Mesendoderm (in vitro differentiated cells): ENCODE data around the gene BST2.

Experiments
- DNase-seq: peaks from one replicate; pipeline ENCODE4 v3.0.0; 2013
- H2AK5ac ChIP-seq: 2 replicates; pipeline ENCODE4 v1.6.1; 2013; ENCODE audit warnings: low read length, inconsistent platforms
- H2BK120ac ChIP-seq: 2 replicates; pipeline ENCODE4 v1.6.1; 2013; ENCODE audit warnings: low read depth, mild to moderate bottlenecking, low read length, moderate library complexity, mixed read lengths
- H2BK15ac ChIP-seq: replicated peaks from 2 replicates; pipeline ENCODE4 v1.6.1; 2013; ENCODE audit warnings: low read depth, mild to moderate bottlenecking, moderate library complexity
- H2BK5ac ChIP-seq: 2 replicates; pipeline ENCODE4 v1.6.1; 2013; ENCODE audit warnings: low read length, inconsistent platforms
- H3K18ac ChIP-seq: 2 replicates; pipeline ENCODE4 v1.6.1; 2013; ENCODE audit warnings: mild to moderate bottlenecking, low read length, mixed read lengths
- H3K23ac ChIP-seq: one replicate; pipeline ENCODE4 v1.6.1; 2013; ENCODE audit warnings: low read length
- H3K27ac ChIP-seq: 2 replicates; pipeline ENCODE4 v1.5.1; 2013; ENCODE audit warnings: low read depth, mild to moderate bottlenecking, inconsistent platforms, low read length, moderate library complexity
- H3K27me3 ChIP-seq: 2 replicates; pipeline ENCODE4 v1.6.1; 2013; ENCODE audit warnings: low read length, control low read depth, mild to moderate bottlenecking, inconsistent platforms; ENCODE audit not compliant: insufficient read depth, poor library complexity
- H3K36me3 ChIP-seq: 2 replicates; pipeline ENCODE4 v1.6.1; 2013; ENCODE audit warnings: low read length, inconsistent platforms; ENCODE audit not compliant: control insufficient read depth, insufficient read depth
- H3K4ac ChIP-seq: one replicate; pipeline ENCODE4 v1.6.1; 2013; ENCODE audit warnings: low read depth, mild to moderate bottlenecking, low read length, moderate library complexity
- H3K4me1 ChIP-seq: 2 replicates; pipeline ENCODE4 v1.6.1; 2013; ENCODE audit warnings: low read depth, low read length, inconsistent platforms; ENCODE audit not compliant: control insufficient read depth
- H3K4me2 ChIP-seq: 2 replicates; pipeline ENCODE4 v1.6.1; 2013; ENCODE audit warnings: low read length
- H3K4me3 ChIP-seq: 2 replicates; pipeline ENCODE4 v1.5.1; 2013; ENCODE audit warnings: mild to moderate bottlenecking, low read length
- H3K56ac ChIP-seq: one replicate; pipeline ENCODE4 v1.6.1; 2013; ENCODE audit warnings: low read length
- H3K79me1 ChIP-seq: 2 replicates; pipeline ENCODE4 v1.6.1; 2013; ENCODE audit warnings: low read length, inconsistent platforms
- H3K79me2 ChIP-seq: 2 replicates; pipeline ENCODE4 v1.6.1; 2013; ENCODE audit warnings: mild to moderate bottlenecking, low read length; ENCODE audit not compliant: control insufficient read depth, insufficient read depth
- H3K9ac ChIP-seq: 2 replicates; pipeline ENCODE4 v1.6.1; 2013; ENCODE audit warnings: low read length, inconsistent platforms
- H4K5ac ChIP-seq: one replicate; pipeline ENCODE4 v1.6.1; 2013; ENCODE audit warnings: low read length
- H4K8ac ChIP-seq: one replicate; pipeline ENCODE4 v1.6.1; 2013; ENCODE audit warnings: low read depth, mild to moderate bottlenecking, control low read depth, low read length, moderate library complexity
- WGBS: extraction: QIAGEN DNeasy Blood & Tissue Kit; methylation state at CpG from one replicate; pipeline ENCODE4 v1.1.7; 2013; ENCODE audit warnings: low lambda C conversion rate, missing lambda C conversion rate; ENCODE audit not compliant: insufficient coverage; ENCODE audit errors: extremely low coverage; 5-methylcytosine and 5-hydroxymethylcytosine counted together

BST2 gene

GRCh38 chr19:17404621-17405249 lies 695 bp downstream of the BST2 start:
- Histone ChIP-seq H3K27me3 (no peaks in the 10 kb centered on the region), H2BK15ac (no peak overlapping the region), H3K36me3 (no peaks in the 10 kb centered on the region), H3K79me2 (no peaks in the 10 kb centered on the region), H2BK5ac (no peak overlapping the region), H4K8ac (peak overlapping the region; percentile 95), H3K79me1 (no peaks in the 10 kb centered on the region), H4K5ac (peak overlapping the region; percentile 91), H3K4me3 (no peak overlapping the region), H3K9ac (peak overlapping the region; percentile 60), H3K27ac (peak overlapping the region; percentile 51), H2BK120ac (no peak overlapping the region), H3K4me2 (peak overlapping the region; percentile 20), H3K56ac (peak overlapping the region; percentile 82), H3K18ac (peak overlapping the region; percentile 65), H3K23ac (no peak overlapping the region), H3K4me1 (peaks cover 3% of the 10 kb centered on the region), H2AK5ac (peak overlapping the region; percentile 88), H3K4ac (peak overlapping the region; percentile 39)
- no CpG with 5 or more reads among the region's 7 CpGs for WGBS
- no peak for DNase-seq

GRCh38 chr19:17404015-17404414 lies 1.4 kb downstream of the BST2 start:
- Histone ChIP-seq H4K8ac (peak overlapping the region; percentile 95), H3K4ac (no peak overlapping the region), H2AK5ac (no peak overlapping the region), H2BK15ac (no peak overlapping the region), H3K4me1 (peaks cover 3% of the 10 kb centered on the region), H3K27me3 (no peaks in the 10 kb centered on the region), H3K4me2 (peak overlapping the region; percentile 81), H4K5ac (no peak overlapping the region), H3K4me3 (peak overlapping the region; percentile 44), H3K9ac (peak overlapping the region; percentile 70), H2BK5ac (no peak overlapping the region), H3K18ac (peak overlapping the region; percentile 65), H3K23ac (no peak overlapping the region), H3K27ac (peak overlapping the region; percentile 51), H3K79me1 (no peaks in the 10 kb centered on the region), H2BK120ac (peak overlapping the region; percentile 2), H3K79me2 (no peaks in the 10 kb centered on the region), H3K36me3 (no peaks in the 10 kb centered on the region), H3K56ac (peak overlapping the region; percentile 82)
- WGBS, result no CpG with 5 or more reads among the region's 6 CpGs
- no peak for DNase-seq

- Histone ChIP-seq H3K4me3 (peak overlapping the region; percentile 18), H3K36me3 (no peaks in the 10 kb centered on the region), H2AK5ac (peak overlapping the region; percentile 78), H3K56ac (peak overlapping the region; percentile 87), H3K9ac (peak overlapping the region; percentile 71), H3K79me2 (no peaks in the 10 kb centered on the region), H4K8ac (no peak overlapping the region), H3K4me1 (peaks cover 3% of the 10 kb centered on the region), H3K27me3 (no peaks in the 10 kb centered on the region), H2BK5ac (no peak overlapping the region), H3K4ac (no peak overlapping the region), H2BK120ac (peak overlapping the region; percentile 2), H2BK15ac (no peak overlapping the region), H3K23ac (no peak overlapping the region), H3K4me2 (peak overlapping the region; percentile 81), H4K5ac (no peak overlapping the region), H3K79me1 (no peaks in the 10 kb centered on the region), H3K27ac (peak overlapping the region; percentile 4), H3K18ac (peak overlapping the region; percentile 18)
- DNase-seq, result peak; percentile 92
- no CpG with 5 or more reads among the region's 36 CpGs for WGBS
Observed at GRCh38 chr19:17402982-17403855, 2.2 kb downstream of the BST2 start.

- no peak overlapping the region for H2BK5ac ChIP-seq
- peaks cover 3% of the 10 kb centered on the region for H3K4me1 ChIP-seq
- H3K18ac ChIP-seq, result no peak overlapping the region
- no peak for DNase-seq
- H3K27ac ChIP-seq, result no peak overlapping the region
- no peak overlapping the region for H3K4me3 ChIP-seq
- no peaks in the 10 kb centered on the region for H3K27me3 ChIP-seq
- no peak overlapping the region for H2AK5ac ChIP-seq
- H3K4ac ChIP-seq, result no peak overlapping the region
- H3K4me2 ChIP-seq, result no peak overlapping the region
- no peak overlapping the region for H2BK15ac ChIP-seq
- H3K79me2 ChIP-seq, result no peaks in the 10 kb centered on the region
- H2BK120ac ChIP-seq, result no peak overlapping the region
- H4K8ac ChIP-seq, result no peak overlapping the region
- WGBS, result no CpG with 5 or more reads among the region's 6 CpGs
- no peak overlapping the region for H3K23ac ChIP-seq
- H4K5ac ChIP-seq, result no peak overlapping the region
- no peak overlapping the region for H3K9ac ChIP-seq
- H3K79me1 ChIP-seq, result no peaks in the 10 kb centered on the region
- no peak overlapping the region for H3K56ac ChIP-seq
- H3K36me3 ChIP-seq, result no peaks in the 10 kb centered on the region
Observed at GRCh38 chr19:17401628-17402027, 3.8 kb downstream of the BST2 start.

GRCh38 chr19:17398902-17399527 lies 6.4 kb downstream of the BST2 start:
- Histone ChIP-seq H3K9ac (peak overlapping the region; percentile 30), H3K36me3 (no peaks in the 10 kb centered on the region), H3K4ac (no peak overlapping the region), H2BK5ac (peak overlapping the region; percentile 85), H3K27ac (peak overlapping the region; percentile 81), H3K79me2 (no peaks in the 10 kb centered on the region), H2BK15ac (no peak overlapping the region), H4K5ac (no peak overlapping the region), H3K27me3 (no peaks in the 10 kb centered on the region), H3K18ac (peak overlapping the region; percentile 93), H3K23ac (no peak overlapping the region), H3K4me2 (no peak overlapping the region), H3K4me3 (no peak overlapping the region), H3K56ac (peak overlapping the region; percentile 71), H4K8ac (no peak overlapping the region), H2BK120ac (no peak overlapping the region), H3K4me1 (no peaks in the 10 kb centered on the region), H2AK5ac (no peak overlapping the region), H3K79me1 (no peaks in the 10 kb centered on the region)
- no CpG with 5 or more reads among the region's 8 CpGs for WGBS
- peak; percentile 79 for DNase-seq
